SU-DHL-6 (cell line): Measurements from ENCODE around the gene UPK3B.

Experiments used
- EZH2phosphoT487 ChIP-seq: fragments of 200-600 bp; sonication (generic), shearing (Covaris generic); conservative IDR thresholded peaks from 2 replicates; pipeline ENCODE4 v1.6.1; 2018; ENCODE audit warnings: mild to moderate bottlenecking, antibody characterized with exemption, low read length, moderate library complexity, mixed read lengths
- TF ChIP-seq, protein P1 (sequence below): fragments of 200-600 bp; sonication (generic); IDR thresholded peaks from one replicate; pipeline ENCODE4 v1.5.1; 2017; ENCODE audit warnings: antibody characterized with exemption, mild to moderate bottlenecking, low read length, moderate library complexity; ENCODE audit not compliant: insufficient read depth, poor library complexity, severe bottlenecking

DNA sequence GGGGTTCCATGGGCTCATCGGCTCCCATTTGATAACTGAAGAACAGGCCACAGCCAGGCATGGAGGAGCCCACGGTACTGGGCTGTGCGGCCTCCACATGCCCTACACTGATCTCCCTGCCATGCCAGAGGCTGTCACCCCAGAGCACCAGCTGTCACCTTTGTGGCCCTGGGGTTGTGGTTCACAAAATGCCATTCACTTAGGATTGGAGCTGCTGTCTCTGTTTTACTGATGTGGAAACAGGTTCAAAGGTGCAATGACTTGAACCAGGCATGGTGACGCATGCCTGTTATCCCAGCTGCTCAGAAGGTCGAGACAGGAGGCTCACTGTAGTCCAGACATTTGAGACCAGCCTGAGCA, 4.3 kb upstream of the UPK3B start:
- TF ChIP-seq, protein P1, sequence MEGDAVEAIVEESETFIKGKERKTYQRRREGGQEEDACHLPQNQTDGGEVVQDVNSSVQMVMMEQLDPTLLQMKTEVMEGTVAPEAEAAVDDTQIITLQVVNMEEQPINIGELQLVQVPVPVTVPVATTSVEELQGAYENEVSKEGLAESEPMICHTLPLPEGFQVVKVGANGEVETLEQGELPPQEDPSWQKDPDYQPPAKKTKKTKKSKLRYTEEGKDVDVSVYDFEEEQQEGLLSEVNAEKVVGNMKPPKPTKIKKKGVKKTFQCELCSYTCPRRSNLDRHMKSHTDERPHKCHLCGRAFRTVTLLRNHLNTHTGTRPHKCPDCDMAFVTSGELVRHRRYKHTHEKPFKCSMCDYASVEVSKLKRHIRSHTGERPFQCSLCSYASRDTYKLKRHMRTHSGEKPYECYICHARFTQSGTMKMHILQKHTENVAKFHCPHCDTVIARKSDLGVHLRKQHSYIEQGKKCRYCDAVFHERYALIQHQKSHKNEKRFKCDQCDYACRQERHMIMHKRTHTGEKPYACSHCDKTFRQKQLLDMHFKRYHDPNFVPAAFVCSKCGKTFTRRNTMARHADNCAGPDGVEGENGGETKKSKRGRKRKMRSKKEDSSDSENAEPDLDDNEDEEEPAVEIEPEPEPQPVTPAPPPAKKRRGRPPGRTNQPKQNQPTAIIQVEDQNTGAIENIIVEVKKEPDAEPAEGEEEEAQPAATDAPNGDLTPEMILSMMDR, result no peak
- no peak for TF ChIP-seq EZH2phosphoT487
